GM06990 (cell line): ENCODE measurements around the gene SETX.

ENCODE experiments used
- DNase-seq: peaks from one replicate; pipeline ENCODE4 v3.0.0-alpha.2; 2011; ENCODE audit not compliant: insufficient read length; ENCODE audit errors: extremely low read depth
- H3K27me3 ChIP-seq: replicated peaks from 2 replicates; pipeline ENCODE4 v1.6.0; 2011; ENCODE audit warnings: low read length; ENCODE audit not compliant: control insufficient read depth, insufficient read depth
- H3K36me3 ChIP-seq: 2 replicates; pipeline ENCODE4 v1.5.1; 2011; ENCODE audit warnings: low read length; ENCODE audit not compliant: control insufficient read depth, insufficient read depth
- H3K4me3 ChIP-seq: replicated peaks from 2 replicates; pipeline ENCODE4 v1.5.1; 2011; ENCODE audit warnings: low read depth, mild to moderate bottlenecking, control low read depth, low read length
- TF ChIP-seq, protein P1 (sequence below): IDR thresholded peaks from 2 replicates; pipeline ENCODE4 v1.5.1; 2011; ENCODE audit warnings: low read length, control low read depth, mild to moderate bottlenecking, inconsistent platforms; ENCODE audit not compliant: insufficient read depth, poor library complexity, severe bottlenecking

Gene SETX, protein sequence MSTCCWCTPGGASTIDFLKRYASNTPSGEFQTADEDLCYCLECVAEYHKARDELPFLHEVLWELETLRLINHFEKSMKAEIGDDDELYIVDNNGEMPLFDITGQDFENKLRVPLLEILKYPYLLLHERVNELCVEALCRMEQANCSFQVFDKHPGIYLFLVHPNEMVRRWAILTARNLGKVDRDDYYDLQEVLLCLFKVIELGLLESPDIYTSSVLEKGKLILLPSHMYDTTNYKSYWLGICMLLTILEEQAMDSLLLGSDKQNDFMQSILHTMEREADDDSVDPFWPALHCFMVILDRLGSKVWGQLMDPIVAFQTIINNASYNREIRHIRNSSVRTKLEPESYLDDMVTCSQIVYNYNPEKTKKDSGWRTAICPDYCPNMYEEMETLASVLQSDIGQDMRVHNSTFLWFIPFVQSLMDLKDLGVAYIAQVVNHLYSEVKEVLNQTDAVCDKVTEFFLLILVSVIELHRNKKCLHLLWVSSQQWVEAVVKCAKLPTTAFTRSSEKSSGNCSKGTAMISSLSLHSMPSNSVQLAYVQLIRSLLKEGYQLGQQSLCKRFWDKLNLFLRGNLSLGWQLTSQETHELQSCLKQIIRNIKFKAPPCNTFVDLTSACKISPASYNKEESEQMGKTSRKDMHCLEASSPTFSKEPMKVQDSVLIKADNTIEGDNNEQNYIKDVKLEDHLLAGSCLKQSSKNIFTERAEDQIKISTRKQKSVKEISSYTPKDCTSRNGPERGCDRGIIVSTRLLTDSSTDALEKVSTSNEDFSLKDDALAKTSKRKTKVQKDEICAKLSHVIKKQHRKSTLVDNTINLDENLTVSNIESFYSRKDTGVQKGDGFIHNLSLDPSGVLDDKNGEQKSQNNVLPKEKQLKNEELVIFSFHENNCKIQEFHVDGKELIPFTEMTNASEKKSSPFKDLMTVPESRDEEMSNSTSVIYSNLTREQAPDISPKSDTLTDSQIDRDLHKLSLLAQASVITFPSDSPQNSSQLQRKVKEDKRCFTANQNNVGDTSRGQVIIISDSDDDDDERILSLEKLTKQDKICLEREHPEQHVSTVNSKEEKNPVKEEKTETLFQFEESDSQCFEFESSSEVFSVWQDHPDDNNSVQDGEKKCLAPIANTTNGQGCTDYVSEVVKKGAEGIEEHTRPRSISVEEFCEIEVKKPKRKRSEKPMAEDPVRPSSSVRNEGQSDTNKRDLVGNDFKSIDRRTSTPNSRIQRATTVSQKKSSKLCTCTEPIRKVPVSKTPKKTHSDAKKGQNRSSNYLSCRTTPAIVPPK (N-terminal part only)

DNA sequence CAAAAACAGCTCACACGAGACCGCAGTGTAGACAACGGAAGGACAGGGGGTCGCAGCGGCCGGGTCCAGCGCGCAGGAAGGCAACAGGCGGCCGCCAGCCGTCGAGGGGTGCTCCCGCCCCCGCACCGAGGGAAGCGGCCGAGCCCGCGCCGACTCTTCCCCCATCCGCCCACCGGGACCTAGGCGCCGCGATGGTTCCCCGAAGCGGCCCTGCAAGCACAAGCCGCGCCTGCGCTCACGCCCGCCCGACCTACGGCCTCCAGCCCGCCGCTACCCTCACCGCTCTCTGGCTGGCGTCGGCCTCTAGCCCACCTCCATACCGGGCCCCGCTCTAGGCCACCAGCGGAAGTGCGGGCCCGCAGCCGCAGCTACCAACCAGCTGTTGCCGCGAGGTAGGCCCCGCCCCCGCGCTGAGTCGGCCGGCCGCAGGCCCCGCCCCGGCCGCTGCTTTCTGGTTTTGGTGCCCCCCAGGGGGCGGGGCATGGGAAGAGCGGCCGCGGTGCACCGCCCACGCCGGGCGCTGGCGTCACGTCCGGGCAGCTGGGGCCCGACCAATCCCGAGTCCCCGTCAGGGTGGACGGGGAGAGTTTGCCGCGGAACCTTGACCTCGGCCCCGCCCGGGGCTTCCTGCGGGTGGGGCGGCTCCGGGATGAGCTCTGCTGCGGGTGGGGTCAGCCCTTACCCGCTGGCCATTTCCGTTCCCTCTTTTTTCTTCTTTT, at the start of gene SETX:
SETX (minus strand) TSS at position 350 of the 719 bp plus-strand sequence. CDS start 5,558 bp downstream, outside the sequence.
- peak; percentile 99 for DNase-seq
- Histone ChIP-seq H3K4me3 (peak within 1 kb of the TSS; percentile 95), H3K27me3 (no peaks in the 10 kb centered on the region), H3K36me3 (peaks cover 2% of the 10 kb centered on the region)
- TF ChIP-seq, protein P1, sequence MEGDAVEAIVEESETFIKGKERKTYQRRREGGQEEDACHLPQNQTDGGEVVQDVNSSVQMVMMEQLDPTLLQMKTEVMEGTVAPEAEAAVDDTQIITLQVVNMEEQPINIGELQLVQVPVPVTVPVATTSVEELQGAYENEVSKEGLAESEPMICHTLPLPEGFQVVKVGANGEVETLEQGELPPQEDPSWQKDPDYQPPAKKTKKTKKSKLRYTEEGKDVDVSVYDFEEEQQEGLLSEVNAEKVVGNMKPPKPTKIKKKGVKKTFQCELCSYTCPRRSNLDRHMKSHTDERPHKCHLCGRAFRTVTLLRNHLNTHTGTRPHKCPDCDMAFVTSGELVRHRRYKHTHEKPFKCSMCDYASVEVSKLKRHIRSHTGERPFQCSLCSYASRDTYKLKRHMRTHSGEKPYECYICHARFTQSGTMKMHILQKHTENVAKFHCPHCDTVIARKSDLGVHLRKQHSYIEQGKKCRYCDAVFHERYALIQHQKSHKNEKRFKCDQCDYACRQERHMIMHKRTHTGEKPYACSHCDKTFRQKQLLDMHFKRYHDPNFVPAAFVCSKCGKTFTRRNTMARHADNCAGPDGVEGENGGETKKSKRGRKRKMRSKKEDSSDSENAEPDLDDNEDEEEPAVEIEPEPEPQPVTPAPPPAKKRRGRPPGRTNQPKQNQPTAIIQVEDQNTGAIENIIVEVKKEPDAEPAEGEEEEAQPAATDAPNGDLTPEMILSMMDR = no peak

DNA sequence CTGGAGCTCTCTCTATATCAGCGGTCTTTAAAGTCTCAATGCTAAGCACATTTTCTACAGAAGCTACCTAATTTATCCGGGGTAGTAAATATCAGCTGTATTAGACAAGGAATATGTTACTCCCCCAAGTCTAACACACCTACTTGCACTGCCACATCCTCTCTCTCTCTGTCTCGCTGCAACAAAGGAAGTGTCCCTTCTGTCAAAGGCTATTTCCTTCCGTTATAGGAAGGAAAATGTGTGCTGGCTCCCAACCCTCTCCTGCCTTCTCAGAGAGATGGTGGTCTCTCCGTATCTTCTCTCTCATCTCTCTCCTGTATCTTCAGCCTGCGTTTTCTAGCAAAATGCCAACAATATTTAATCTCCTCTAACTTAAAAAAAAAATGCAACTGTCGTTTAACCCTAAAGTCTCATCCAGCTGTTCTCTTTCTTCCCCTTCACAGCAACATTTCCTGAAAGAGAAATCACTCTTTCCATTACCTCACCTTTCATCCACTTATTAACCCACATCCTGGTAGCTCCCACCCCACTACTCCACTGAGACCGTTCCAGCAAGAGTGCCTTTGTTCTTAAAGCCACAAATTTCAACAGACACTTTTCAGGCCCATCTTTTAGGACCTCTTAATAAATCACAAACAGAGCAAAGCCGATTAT, 49.6 kb upstream of the SETX start:
- TF ChIP-seq, protein P1 = no peak

DNA sequence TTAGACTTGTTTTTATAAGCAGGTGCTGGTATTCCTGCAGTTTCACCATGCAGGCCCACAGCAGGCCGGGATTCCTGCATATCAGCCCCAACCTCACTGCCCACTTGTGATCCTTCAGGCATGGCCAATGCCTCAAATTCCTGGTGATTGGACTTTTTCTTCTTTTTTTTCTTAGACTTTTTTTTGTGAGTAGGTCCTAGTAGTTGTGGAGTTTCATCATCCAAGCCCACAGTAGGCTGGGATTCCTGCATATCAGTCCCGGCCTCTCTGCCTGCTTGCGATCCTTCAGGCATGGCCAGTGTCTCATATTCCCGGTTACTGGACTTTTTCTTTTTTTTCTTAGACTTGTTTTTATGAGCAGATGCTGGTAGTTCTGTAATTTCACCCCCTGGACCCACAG, 47.0 kb upstream of the SETX start:
- no peak for DNase-seq
- no peak overlapping the region for H3K4me3 ChIP-seq
- peaks cover 13% of the 10 kb centered on the region for H3K36me3 ChIP-seq
- H3K27me3 ChIP-seq = no peaks in the 10 kb centered on the region
- TF ChIP-seq, protein P1 = no peak

More for the DNA sequence above, 49.6 kb upstream of the SETX start:
- no peak for DNase-seq
- H3K36me3 ChIP-seq = peaks cover 11% of the 10 kb centered on the region
- H3K4me3 ChIP-seq = 0 out of 2 replicates have a peak overlapping the region, but pooled peaks have one; percentile 13
- H3K27me3 ChIP-seq = no peaks in the 10 kb centered on the region

DNA sequence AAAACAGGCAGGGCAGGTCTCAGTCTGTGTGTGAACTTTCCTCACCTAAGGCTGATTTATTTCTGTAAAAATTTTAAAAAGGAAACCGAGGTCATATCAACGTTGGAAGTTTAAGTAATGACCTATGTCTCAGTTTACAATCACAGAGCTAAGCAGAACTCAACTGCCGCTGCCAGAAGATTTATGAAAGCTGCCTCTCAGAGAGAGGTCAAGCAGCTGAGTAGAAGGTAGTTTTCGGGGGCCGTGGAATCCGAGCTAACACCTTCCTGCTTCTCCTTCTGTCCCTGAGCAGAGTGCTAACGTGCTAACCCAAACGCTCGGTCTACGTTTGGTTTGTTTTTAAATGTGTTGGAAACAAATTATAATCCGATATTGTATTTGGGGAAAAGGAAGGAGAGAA, 40.8 kb upstream of the SETX start:
- H3K36me3 ChIP-seq = peaks cover 19% of the 10 kb centered on the region

More for the DNA sequence above, 40.8 kb upstream of the SETX start:
- Histone ChIP-seq H3K27me3 (no peaks in the 10 kb centered on the region), H3K4me3 (no peak overlapping the region)
- TF ChIP-seq, protein P1 = no peak
- no peak for DNase-seq
